ENCODE results near the gene HKDC1.
"Not testable (repeated sequence)": the region's sequence is repeated elsewhere in the genome, so short reads cannot be mapped to it uniquely, and the experiment has no call there.

Gene HKDC1

GRCh38 chr10:69284402-69284801 lies 64.3 kb downstream of the HKDC1 start:
- ATAC-seq = not testable (repeated sequence)

DNA sequence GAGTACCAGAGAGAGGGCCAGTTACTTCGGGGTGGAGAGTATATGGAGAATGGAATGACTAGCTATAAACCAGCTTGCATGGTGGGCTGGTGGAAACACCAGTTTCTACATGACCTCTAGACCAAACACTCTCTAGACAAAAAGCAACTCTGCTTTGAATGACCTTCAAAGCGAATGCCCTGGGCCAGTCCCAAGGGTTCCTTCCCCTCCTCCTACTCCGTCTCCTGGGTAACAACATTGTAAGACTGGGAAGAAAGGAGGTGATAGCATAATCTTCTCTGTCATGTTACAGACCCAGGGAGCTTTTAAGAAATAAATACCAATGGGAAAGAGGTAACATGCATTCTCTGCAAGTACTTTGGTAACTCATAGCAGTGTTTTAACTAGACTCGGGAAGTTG lies 65.6 kb downstream of the HKDC1 start:
- ATAC-seq = no peak

DNA sequence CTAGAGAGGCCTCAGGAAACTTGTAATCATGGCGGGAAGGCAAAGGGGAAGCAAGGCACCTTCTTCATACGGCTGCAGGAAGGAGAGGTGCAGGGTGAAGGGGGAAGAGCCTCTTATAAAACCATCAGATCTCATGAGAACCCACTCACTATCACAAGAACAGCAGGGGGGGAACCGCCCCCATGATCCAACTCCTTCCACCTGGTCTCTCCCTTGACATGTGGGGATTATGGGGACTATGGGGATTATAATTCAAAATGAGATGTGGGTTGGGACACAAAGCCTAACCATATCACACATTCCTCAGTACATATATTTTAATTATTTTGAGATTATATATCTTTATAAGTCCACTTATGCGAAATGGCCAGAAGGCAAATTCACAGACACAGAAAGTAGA lies 67.0 kb downstream of the HKDC1 start:
- no peak for ATAC-seq

- no peak for ATAC-seq
Observed at GRCh38 chr10:69290993-69291392, 70.9 kb downstream of the HKDC1 start.

DNA sequence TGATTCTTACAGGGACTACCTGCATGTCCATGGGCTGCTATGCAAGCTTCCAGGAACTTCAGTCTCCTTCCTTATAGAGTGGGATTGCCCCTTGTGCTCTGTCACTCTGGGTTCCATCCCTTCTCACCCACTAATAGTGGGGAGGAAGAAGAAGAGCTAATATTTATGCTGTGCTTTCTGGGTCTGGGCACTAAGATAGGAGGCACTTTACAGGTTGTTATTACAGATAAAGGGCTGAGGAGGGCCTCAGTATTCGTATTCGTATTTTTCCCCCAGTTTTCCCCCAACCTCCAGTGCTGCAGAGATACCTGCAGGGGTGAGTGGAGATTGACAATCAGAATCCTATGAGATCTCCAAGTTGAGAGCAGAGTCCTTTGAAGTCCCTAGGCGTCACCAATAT lies 72.3 kb downstream of the HKDC1 start:
- ATAC-seq = no peak

GRCh38 chr10:69295027-69295636 lies 75.0 kb downstream of the HKDC1 start:
- ATAC-seq = no peak

DNA sequence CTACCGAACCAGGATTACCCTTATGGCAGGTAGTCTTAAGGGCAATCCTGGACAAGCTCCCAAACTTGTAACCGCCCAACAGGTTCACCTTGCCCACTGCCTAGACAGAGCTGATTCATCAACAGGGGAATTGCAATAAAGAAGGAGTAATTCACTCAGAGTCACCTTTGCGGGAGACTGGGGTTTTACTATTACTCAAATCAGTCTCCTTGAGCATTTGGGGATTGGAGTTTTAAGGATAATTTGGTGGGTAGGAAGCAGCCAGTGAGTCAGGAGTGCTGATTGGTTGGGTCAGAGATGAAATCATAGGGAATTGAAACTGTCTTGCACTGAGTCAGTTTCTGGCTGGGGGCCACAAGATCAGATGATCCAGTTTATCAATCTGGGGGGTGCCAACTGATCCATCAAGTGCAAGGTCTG lies 83.5 kb downstream of the HKDC1 start:
- peak in 1 of 2 donors; percentile 25 for ATAC-seq

DNA sequence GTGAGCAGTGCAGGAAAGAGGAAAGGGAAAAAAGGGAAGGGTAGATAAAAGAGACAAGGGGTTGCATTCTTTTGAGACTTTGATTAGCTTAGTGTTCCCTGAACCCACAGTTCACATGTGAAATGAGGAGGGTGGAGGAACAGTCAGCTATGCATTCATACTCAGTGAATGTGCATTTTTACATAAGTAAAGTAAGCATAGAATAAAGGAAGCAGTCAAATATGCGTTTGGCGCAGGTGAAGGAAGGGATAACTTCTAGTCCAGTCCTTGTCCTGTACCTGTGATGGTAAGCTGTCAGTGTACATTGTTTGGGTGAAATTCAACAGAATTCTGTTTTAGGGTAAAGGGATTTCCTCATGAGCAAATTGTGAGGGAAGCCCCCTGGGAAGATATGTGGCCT lies 86.3 kb downstream of the HKDC1 start:
- no peak for ATAC-seq

GRCh38 chr10:69307434-69307833 lies 87.3 kb downstream of the HKDC1 start:
- no peak for ATAC-seq

DNA sequence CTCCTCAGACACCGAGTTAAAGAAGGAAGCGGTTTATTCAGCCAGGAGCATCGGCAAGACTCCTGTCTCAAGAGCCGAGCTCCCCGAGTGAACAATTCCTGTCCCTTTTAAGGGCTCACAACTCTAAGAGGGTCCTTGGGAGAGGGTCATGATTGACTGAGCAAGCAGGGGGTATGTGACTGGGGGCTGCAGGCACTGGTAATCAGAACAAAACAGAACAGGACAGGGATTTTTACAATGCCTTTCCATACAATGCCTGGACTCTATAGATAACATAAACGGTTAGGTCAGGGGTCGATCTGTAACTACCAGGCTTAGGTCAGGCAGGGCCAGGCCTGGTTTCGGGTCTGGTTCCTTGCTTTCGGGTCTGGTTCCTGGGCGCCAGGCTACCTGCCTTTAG lies 88.2 kb downstream of the HKDC1 start:
- ATAC-seq = not testable (repeated sequence)

GRCh38 chr10:69311309-69311708 lies 91.2 kb downstream of the HKDC1 start:
- ATAC-seq = no peak

DNA sequence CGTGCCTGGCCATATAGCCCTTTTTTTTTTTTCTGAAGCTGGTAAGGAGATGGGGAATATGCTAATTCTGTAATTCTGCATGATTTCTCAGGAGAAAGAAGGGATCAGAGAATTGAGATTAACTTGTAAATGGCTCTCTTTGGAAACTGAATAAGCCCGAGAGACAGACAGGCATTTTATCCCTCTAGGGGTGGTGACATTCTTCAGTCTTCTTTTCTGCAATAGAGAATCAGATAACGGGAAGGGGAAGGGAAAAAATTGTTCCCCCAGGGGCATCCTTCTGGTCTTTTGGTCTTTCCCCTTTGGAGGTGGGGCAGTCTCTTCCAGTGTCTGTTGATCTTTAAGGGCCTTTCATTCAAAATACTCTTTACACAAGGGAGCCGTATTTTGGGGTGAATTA lies 92.4 kb downstream of the HKDC1 start:
- no peak for ATAC-seq

GRCh38 chr10:69315100-69315542 lies 95.0 kb downstream of the HKDC1 start:
- no peak for ATAC-seq

GRCh38 chr10:69315610-69316312 lies 95.6 kb downstream of the HKDC1 start:
- no peak for ATAC-seq

DNA sequence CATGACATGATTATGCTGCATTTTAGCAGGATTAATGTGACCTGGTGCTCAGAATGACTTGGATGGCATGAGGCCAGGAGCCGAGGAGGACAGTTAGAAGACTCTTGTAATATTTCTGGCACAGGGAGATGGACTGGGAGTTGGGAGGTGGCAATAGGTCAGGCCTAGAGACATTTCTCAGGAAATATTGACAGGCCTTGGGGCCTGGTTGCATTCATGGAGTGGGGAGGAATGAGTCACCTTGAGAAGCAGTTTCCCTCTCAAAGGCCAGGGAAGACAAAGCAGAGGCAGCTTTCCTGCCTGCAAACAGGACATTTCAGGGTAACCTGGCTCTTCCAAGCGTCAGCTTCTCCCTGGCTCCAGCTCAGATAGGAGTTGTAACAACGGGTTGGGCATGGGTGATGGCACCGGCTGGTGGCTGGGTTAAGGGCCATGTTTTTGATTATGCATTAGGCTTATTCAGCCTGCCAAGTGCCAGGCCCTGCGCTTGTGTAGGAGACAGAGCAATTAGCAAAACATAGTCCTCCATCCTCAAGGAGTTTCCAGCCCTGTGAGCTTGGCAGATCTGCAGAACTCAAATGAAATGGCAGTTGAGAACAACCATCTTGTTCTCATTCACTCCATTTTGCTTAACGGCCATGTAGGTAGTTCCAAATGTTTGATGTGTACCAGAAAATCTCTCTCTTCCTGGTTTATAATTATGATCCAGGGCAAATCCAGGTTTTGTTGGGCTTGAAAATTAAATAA lies 96.4 kb downstream of the HKDC1 start:
- no peak for ATAC-seq
